Liver (tissue), 3 donors: ENCODE measurements around the gene HUWE1.

ENCODE experiments used
- JUND ChIP-seq, 2 donors: IDR thresholded peaks; 2 replicates each; pipeline ENCODE4 v1.6.1; 2016; ENCODE audit warnings: antibody characterized with exemption in 2 of 2
- RAD21 ChIP-seq, 2 donors: IDR thresholded peaks; 2 replicates each; pipeline ENCODE4 v1.6.1; 2016; ENCODE audit warnings: antibody characterized with exemption in 2 of 2, mild to moderate bottlenecking in 2 of 2
- TF ChIP-seq, protein P1 (sequence below): fragments of 150-350 bp; IDR thresholded peaks from 2 replicates; pipeline ENCODE4 v1.5.1; 2017; ENCODE audit warnings: improper control_type of control experiment, low read depth, low read length; ENCODE audit not compliant: missing input control
- TF ChIP-seq, protein P2 (sequence below): IDR thresholded peaks from 2 replicates; pipeline ENCODE4 v1.6.1; 2016; ENCODE audit warnings: antibody characterized with exemption
- TF ChIP-seq, protein P3 (sequence below): IDR thresholded peaks from 2 replicates; pipeline ENCODE4 v1.6.1; 2016; ENCODE audit warnings: antibody characterized with exemption, mild to moderate bottlenecking
- TF ChIP-seq, protein P4 (sequence below): IDR thresholded peaks from 2 replicates; pipeline ENCODE4 v1.6.1; 2016; ENCODE audit warnings: antibody characterized with exemption
- donor health status: healthy.
- donor health status: healthy.

DNA sequence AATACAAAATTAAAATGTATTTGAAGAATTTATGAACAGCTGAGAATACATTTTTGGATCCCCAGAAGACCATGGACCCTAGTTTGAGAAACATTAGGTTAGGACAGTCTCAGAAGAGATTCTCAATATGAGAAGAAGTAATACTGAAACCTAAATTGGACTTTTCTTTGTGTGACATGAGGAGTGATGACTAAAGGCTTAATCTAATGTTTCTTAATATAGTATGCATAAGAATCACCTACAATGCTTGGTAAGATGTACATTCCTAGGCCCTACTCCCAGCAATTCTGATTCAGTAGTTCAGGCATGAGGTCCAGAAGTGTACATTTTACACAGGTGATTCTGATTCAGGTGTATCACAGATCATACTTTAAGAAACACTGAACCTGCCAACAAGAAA lies 31.6 kb upstream of the HUWE1 start:
- TF ChIP-seq, protein P1, sequence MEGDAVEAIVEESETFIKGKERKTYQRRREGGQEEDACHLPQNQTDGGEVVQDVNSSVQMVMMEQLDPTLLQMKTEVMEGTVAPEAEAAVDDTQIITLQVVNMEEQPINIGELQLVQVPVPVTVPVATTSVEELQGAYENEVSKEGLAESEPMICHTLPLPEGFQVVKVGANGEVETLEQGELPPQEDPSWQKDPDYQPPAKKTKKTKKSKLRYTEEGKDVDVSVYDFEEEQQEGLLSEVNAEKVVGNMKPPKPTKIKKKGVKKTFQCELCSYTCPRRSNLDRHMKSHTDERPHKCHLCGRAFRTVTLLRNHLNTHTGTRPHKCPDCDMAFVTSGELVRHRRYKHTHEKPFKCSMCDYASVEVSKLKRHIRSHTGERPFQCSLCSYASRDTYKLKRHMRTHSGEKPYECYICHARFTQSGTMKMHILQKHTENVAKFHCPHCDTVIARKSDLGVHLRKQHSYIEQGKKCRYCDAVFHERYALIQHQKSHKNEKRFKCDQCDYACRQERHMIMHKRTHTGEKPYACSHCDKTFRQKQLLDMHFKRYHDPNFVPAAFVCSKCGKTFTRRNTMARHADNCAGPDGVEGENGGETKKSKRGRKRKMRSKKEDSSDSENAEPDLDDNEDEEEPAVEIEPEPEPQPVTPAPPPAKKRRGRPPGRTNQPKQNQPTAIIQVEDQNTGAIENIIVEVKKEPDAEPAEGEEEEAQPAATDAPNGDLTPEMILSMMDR: no peak
- TF ChIP-seq RAD21 (IDR thresholded peaks at IDR 0.05) (no peak), JUND (IDR thresholded peaks at IDR 0.05) (no peak)
- TF ChIP-seq, protein P2, sequence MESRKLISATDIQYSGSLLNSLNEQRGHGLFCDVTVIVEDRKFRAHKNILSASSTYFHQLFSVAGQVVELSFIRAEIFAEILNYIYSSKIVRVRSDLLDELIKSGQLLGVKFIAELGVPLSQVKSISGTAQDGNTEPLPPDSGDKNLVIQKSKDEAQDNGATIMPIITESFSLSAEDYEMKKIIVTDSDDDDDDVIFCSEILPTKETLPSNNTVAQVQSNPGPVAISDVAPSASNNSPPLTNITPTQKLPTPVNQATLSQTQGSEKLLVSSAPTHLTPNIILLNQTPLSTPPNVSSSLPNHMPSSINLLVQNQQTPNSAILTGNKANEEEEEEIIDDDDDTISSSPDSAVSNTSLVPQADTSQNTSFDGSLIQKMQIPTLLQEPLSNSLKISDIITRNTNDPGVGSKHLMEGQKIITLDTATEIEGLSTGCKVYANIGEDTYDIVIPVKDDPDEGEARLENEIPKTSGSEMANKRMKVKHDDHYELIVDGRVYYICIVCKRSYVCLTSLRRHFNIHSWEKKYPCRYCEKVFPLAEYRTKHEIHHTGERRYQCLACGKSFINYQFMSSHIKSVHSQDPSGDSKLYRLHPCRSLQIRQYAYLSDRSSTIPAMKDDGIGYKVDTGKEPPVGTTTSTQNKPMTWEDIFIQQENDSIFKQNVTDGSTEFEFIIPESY: no peak
- TF ChIP-seq, protein P3, sequence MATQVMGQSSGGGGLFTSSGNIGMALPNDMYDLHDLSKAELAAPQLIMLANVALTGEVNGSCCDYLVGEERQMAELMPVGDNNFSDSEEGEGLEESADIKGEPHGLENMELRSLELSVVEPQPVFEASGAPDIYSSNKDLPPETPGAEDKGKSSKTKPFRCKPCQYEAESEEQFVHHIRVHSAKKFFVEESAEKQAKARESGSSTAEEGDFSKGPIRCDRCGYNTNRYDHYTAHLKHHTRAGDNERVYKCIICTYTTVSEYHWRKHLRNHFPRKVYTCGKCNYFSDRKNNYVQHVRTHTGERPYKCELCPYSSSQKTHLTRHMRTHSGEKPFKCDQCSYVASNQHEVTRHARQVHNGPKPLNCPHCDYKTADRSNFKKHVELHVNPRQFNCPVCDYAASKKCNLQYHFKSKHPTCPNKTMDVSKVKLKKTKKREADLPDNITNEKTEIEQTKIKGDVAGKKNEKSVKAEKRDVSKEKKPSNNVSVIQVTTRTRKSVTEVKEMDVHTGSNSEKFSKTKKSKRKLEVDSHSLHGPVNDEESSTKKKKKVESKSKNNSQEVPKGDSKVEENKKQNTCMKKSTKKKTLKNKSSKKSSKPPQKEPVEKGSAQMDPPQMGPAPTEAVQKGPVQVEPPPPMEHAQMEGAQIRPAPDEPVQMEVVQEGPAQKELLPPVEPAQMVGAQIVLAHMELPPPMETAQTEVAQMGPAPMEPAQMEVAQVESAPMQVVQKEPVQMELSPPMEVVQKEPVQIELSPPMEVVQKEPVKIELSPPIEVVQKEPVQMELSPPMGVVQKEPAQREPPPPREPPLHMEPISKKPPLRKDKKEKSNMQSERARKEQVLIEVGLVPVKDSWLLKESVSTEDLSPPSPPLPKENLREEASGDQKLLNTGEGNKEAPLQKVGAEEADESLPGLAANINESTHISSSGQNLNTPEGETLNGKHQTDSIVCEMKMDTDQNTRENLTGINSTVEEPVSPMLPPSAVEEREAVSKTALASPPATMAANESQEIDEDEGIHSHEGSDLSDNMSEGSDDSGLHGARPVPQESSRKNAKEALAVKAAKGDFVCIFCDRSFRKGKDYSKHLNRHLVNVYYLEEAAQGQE: no peak
- TF ChIP-seq, protein P4, sequence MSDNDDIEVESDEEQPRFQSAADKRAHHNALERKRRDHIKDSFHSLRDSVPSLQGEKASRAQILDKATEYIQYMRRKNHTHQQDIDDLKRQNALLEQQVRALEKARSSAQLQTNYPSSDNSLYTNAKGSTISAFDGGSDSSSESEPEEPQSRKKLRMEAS: no peak
